Brain microvascular endothelial cell (primary cell): ENCODE measurements around the gene ING2.

Experiments
- DNase-seq: peaks from one replicate; pipeline ENCODE4 v3.0.0-alpha.2; 2020
- H3K27ac ChIP-seq: fragments of 250-450 bp; sonication (Bioruptor Pico); 2 replicates; pipeline ENCODE4 v1.5.1; 2020; ENCODE audit warnings: mild to moderate bottlenecking, moderate library complexity
- H3K27me3 ChIP-seq: fragments of 250-450 bp; sonication (Bioruptor Pico); replicated peaks from 2 replicates; pipeline ENCODE4 v1.5.1; 2020; ENCODE audit warnings: mild to moderate bottlenecking
- H3K36me3 ChIP-seq: fragments of 250-450 bp; sonication (Bioruptor Pico); replicated peaks from 2 replicates; pipeline ENCODE4 v1.5.1; 2020; ENCODE audit warnings: mild to moderate bottlenecking
- H3K4me3 ChIP-seq: 2 replicates; pipeline ENCODE4 v1.5.1; 2011; ENCODE audit warnings: low read depth, mild to moderate bottlenecking, control low read depth, low read length, moderate library complexity
- CTCF ChIP-seq: IDR thresholded peaks from 2 replicates; pipeline ENCODE4 v1.5.1; 2011; ENCODE audit warnings: low read depth, mild to moderate bottlenecking, moderate library complexity, low read length, control low read depth, inconsistent platforms; ENCODE audit errors: missing control alignments
- in situ Hi-C: cut with HindIII; loops from 2 replicates; pipeline ENCODE4 v1.10.0; 2017; ENCODE audit warnings: low sequenced_read_pairs, low pct_ligation_motif_present

ING2 gene

GRCh38 chr4:183515411-183515810, 10.6 kb downstream of the ING2 start:
- DNase-seq, result no peak
- H3K27me3 ChIP-seq, result no peaks in the 10 kb centered on the region
- H3K4me3 ChIP-seq, result no peak overlapping the region
- no peak overlapping the region for H3K27ac ChIP-seq
- in situ Hi-C loops, result no loop called here
- H3K36me3 ChIP-seq, result peaks cover 3% of the 10 kb centered on the region
- no peak for TF ChIP-seq CTCF

GRCh38 chr4:183517194-183517593, 12.3 kb downstream of the ING2 start:
- Histone ChIP-seq H3K4me3 (no peak overlapping the region), H3K27ac (no peak overlapping the region), H3K27me3 (no peaks in the 10 kb centered on the region), H3K36me3 (no peaks in the 10 kb centered on the region)
- in situ Hi-C loops, result no loop called here
- no peak for TF ChIP-seq CTCF
- DNase-seq, result no peak

GRCh38 chr4:183517781-183518180, 12.9 kb downstream of the ING2 start:
- in situ Hi-C loops, result no loop called here
- TF ChIP-seq CTCF, result no peak
- H3K4me3 ChIP-seq, result no peak overlapping the region
- DNase-seq, result no peak
- no peak overlapping the region for H3K27ac ChIP-seq
- H3K36me3 ChIP-seq, result no peaks in the 10 kb centered on the region
- H3K27me3 ChIP-seq, result no peaks in the 10 kb centered on the region

GRCh38 chr4:183522821-183523220, 18.0 kb downstream of the ING2 start:
- no peak for TF ChIP-seq CTCF
- H3K27me3 ChIP-seq, result no peaks in the 10 kb centered on the region
- no peaks in the 10 kb centered on the region for H3K36me3 ChIP-seq
- in situ Hi-C loops, result no loop called here
- no peak overlapping the region for H3K27ac ChIP-seq
- no peak for DNase-seq
- no peak overlapping the region for H3K4me3 ChIP-seq

GRCh38 chr4:183527326-183527725, 22.5 kb downstream of the ING2 start:
- Histone ChIP-seq H3K27ac (no peak overlapping the region), H3K27me3 (no peaks in the 10 kb centered on the region), H3K4me3 (no peak overlapping the region), H3K36me3 (no peaks in the 10 kb centered on the region)
- TF ChIP-seq CTCF, result no peak
- in situ Hi-C loops, result no loop called here
- no peak for DNase-seq

- H3K36me3 ChIP-seq, result no peaks in the 10 kb centered on the region
- in situ Hi-C loops, result no loop called here
- no peak for TF ChIP-seq CTCF
- H3K27ac ChIP-seq, result no peak overlapping the region
- H3K4me3 ChIP-seq, result no peak overlapping the region
- DNase-seq, result peak; percentile 28
- H3K27me3 ChIP-seq, result no peaks in the 10 kb centered on the region
Observed at GRCh38 chr4:183532821-183533220, 28.0 kb downstream of the ING2 start.
